ENCODE measurements around the gene KLHL10. TPM values are rescaled to one million over a fixed set of nuclear protein-coding genes. Genes with fewer than 3 reads are reported as not detected.

Gene KLHL10
- total and polyA plus RNA-seq, 2 of the 13 experiments (the other 11 are each of a cell fraction or from before 2014, with no cell fraction given), result 0.04 to 0.08 TPM

DNA sequence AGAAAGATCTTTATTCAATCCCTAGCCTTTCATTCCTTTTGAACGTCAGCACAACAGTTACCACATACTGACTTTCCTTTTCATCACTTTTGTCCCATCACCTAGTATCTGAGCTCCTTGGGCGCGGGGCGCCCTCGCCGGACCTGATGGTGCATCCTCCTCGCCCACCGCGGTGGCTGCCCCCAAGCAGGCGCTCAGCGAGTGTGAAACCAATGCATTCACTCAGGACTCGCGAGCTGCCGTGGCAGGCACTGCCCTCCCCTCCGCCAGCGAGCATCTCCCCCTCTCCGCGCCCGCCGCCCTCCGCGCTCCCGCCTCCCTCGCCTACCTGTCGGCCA lies 26.8 kb downstream of the KLHL10 start (continued):
- TF ChIP-seq, protein P1, sequence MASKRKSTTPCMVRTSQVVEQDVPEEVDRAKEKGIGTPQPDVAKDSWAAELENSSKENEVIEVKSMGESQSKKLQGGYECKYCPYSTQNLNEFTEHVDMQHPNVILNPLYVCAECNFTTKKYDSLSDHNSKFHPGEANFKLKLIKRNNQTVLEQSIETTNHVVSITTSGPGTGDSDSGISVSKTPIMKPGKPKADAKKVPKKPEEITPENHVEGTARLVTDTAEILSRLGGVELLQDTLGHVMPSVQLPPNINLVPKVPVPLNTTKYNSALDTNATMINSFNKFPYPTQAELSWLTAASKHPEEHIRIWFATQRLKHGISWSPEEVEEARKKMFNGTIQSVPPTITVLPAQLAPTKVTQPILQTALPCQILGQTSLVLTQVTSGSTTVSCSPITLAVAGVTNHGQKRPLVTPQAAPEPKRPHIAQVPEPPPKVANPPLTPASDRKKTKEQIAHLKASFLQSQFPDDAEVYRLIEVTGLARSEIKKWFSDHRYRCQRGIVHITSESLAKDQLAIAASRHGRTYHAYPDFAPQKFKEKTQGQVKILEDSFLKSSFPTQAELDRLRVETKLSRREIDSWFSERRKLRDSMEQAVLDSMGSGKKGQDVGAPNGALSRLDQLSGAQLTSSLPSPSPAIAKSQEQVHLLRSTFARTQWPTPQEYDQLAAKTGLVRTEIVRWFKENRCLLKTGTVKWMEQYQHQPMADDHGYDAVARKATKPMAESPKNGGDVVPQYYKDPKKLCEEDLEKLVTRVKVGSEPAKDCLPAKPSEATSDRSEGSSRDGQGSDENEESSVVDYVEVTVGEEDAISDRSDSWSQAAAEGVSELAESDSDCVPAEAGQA (IDR thresholded peaks at IDR 0.05; ENCODE audit: low read depth), result 0 out of 2 replicates have a peak, but pooled peaks have one; percentile 14
- TF ChIP-seq, protein P1 (CRISPR knock-in tag; IDR thresholded peaks at IDR 0.05; ENCODE audit: borderline replicate concordance), result no peak
- TF ChIP-seq SRSF4 (IDR thresholded peaks at IDR 0.05; ENCODE audit: low read depth, low read length, poor library complexity, severe bottlenecking), result no peak
- peak; percentile 62; the same call in 1 of the 2 replicates for TF ChIP-seq NAIF1 (CRISPR knock-in tag; IDR thresholded peaks at IDR 0.05; ENCODE audit: borderline replicate concordance)
- no peak for TF ChIP-seq EZH2 (conservative IDR thresholded peaks at IDR 0.05; ENCODE audit: low read depth, low read length)
- TF ChIP-seq, protein P2, sequence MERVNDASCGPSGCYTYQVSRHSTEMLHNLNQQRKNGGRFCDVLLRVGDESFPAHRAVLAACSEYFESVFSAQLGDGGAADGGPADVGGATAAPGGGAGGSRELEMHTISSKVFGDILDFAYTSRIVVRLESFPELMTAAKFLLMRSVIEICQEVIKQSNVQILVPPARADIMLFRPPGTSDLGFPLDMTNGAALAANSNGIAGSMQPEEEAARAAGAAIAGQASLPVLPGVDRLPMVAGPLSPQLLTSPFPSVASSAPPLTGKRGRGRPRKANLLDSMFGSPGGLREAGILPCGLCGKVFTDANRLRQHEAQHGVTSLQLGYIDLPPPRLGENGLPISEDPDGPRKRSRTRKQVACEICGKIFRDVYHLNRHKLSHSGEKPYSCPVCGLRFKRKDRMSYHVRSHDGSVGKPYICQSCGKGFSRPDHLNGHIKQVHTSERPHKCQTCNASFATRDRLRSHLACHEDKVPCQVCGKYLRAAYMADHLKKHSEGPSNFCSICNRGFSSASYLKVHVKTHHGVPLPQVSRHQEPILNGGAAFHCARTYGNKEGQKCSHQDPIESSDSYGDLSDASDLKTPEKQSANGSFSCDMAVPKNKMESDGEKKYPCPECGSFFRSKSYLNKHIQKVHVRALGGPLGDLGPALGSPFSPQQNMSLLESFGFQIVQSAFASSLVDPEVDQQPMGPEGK (CRISPR knock-in tag; IDR thresholded peaks at IDR 0.05), result peak; percentile 31
- no peak for TF ChIP-seq LCORL (IDR thresholded peaks at IDR 0.05)
- TF ChIP-seq LCORL (CRISPR knock-in tag; IDR thresholded peaks at IDR 0.05), result peak; percentile 61
- TF ChIP-seq ZZZ3 (CRISPR knock-in tag; IDR thresholded peaks at IDR 0.05; ENCODE audit: borderline replicate concordance), result 0 out of 2 replicates have a peak, but pooled peaks have one; percentile 33
- no peak for TF ChIP-seq ZNF615 (CRISPR knock-in tag; IDR thresholded peaks at IDR 0.05; ENCODE audit: borderline replicate concordance)
- TF ChIP-seq, protein P3, sequence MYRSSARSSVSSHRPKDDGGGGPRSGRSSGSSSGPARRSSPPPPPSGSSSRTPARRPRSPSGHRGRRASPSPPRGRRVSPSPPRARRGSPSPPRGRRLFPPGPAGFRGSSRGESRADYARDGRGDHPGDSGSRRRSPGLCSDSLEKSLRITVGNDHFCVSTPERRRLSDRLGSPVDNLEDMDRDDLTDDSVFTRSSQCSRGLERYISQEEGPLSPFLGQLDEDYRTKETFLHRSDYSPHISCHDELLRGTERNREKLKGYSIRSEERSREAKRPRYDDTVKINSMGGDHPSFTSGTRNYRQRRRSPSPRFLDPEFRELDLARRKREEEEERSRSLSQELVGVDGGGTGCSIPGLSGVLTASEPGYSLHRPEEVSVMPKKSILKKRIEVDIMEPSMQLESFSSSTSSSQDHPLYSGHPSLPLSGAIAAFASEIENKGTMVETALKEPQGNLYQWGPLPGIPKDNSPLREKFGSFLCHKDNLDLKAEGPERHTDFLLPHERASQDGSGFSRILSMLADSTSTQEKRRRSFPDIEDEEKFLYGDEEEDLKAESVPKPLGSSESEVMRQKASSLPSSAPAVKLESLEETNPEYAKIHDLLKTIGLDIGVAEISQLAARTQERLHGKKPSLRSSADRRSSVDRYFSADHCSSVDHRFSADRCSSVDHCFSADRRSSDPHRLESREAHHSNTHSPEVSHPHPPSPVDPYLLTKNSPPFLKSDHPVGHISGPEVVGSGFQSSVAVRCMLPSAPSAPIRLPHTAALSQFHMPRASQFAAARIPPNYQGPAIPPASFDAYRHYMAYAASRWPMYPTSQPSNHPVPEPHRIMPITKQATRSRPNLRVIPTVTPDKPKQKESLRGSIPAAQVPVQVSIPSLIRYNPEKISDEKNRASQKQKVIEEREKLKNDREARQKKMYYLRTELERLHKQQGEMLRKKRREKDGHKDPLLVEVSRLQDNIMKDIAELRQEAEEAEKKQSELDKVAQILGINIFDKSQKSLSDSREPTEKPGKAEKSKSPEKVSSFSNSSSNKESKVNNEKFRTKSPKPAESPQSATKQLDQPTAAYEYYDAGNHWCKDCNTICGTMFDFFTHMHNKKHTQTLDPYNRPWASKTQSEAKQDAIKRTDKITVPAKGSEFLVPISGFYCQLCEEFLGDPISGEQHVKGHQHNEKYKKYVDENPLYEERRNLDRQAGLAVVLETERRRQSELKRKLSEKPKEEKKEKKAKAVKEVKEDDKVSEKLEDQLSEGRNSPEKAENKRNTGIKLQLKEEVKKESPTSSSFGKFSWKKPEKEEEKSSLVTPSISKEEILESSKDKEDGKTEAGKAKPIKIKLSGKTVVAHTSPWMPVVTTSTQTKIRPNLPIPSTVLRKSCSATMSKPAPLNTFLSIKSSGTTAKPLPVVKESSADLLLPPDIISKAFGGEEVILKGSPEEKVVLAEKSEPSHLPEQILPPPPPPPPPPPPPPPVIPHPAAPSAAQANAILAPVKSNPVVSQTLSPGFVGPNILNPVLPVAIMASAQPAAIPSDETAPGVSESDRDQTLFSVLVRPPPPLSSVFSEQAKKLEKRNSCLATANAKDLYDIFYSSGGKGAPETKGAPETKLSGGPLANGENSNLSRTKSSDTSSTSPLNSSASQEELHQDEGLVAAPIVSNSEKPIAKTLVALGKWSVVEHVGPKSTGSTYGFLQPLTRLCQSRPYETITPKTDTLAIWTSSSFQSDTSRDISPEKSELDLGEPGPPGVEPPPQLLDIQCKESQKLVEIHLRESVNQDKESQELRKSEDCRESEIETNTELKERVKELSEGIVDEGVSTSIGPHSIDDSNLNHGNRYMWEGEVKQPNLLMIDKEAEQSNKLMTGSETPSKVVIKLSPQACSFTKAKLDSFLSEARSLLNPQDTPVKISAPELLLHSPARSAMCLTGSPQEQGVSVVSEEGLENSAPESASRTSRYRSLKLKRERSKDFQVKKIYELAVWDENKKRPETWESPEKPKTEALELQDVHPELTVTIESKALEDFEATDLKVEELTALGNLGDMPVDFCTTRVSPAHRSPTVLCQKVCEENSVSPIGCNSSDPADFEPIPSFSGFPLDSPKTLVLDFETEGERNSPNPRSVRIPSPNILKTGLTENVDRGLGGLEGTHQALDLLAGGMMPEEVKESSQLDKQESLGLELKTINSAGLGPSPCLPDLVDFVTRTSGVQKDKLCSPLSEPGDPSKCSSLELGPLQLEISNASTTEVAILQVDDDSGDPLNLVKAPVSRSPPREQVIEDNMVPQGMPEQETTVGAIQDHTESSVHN (CRISPR knock-in tag; IDR thresholded peaks at IDR 0.05), result 0 out of 2 replicates have a peak, but pooled peaks have one; percentile 54
- TF ChIP-seq, protein P4, sequence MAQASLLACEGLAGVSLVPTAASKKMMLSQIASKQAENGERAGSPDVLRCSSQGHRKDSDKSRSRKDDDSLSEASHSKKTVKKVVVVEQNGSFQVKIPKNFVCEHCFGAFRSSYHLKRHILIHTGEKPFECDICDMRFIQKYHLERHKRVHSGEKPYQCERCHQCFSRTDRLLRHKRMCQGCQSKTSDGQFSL (CRISPR knock-in tag; IDR thresholded peaks at IDR 0.05), result peak; percentile 60
- TF ChIP-seq SOX6 (IDR thresholded peaks at IDR 0.05), result no peak
- peak; percentile 40; the same call in 1 of the 2 replicates for TF ChIP-seq SOX6 (CRISPR knock-in tag; IDR thresholded peaks at IDR 0.05)
